GM04503 (cell line): Measurements from ENCODE around the gene FAM50A.

Source experiments
- DNase-seq: peaks from one replicate; pipeline ENCODE4 v3.0.0-alpha.2; 2012; ENCODE audit warnings: low read depth

The FAM50A gene

DNA sequence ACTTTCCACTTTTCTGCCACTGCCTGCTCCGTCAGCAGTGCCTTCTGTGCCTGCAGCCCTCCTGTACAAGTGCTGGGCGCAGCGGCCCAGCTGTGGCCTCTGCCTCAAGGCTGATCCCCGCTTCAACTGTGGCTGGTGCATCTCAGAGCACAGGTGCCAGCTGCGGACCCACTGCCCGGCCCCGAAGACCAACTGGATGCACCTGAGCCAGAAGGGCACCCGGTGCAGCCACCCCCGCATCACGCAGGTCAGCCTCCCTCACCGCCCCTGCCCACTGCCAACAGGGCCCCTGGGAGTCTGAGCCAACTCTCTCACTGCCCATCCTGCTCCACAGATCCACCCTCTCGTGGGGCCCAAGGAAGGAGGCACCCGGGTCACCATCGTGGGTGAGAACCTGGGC, 21.7 kb downstream of the FAM50A start:
- DNase-seq: no peak

DNA sequence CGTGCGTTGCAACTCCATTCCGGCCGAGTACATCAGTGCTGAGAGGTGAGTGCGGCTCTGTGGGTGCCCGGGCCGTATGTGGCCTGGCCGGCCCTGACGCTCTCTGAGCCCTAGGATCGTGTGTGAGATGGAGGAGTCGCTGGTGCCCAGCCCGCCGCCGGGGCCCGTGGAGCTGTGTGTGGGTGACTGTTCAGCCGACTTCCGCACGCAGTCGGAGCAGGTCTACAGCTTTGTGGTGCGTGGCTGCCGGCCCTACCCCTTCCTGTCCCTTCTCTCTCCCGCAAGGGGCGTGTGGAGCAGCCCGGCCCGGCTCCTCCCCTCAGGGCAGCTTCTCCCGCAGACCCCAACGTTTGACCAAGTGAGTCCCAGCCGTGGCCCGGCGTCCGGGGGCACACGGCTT, 22.1 kb downstream of the FAM50A start:
- no peak for DNase-seq

DNA sequence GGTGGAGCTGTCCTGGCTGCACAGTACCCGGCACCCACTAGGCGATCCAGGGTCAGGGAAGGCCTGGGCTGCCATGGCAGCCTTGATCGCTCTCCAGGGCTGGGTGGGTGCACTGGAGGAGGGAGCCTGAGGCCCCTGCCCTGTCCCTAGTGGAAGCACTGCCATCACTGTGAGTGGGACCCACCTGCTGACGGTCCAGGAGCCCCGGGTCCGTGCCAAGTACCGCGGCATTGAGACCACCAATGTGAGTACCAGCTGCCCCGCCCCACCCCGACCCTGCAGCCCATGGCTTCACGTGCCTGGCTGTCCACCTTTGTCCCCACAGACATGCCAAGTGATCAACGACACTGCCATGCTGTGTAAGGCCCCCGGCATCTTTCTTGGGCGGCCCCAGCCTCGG, 23.0 kb downstream of the FAM50A start:
- DNase-seq: no peak

DNA sequence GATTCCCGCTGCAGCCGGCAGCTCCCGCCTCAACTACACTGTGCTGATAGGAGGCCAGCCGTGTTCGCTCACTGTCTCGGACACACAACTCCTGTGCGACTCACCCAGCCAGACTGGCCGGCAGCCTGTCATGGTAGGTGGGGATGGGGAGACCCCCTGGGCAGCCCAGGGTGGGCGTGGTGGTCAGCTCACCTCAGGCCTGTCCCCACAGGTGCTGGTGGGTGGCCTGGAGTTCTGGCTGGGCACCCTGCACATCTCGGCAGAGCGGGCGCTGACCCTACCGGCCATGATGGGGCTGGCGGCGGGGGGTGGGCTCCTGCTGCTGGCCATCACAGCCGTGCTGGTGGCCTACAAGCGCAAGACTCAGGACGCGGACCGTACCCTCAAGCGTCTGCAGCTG, 23.6 kb downstream of the FAM50A start:
- no peak for DNase-seq

DNA sequence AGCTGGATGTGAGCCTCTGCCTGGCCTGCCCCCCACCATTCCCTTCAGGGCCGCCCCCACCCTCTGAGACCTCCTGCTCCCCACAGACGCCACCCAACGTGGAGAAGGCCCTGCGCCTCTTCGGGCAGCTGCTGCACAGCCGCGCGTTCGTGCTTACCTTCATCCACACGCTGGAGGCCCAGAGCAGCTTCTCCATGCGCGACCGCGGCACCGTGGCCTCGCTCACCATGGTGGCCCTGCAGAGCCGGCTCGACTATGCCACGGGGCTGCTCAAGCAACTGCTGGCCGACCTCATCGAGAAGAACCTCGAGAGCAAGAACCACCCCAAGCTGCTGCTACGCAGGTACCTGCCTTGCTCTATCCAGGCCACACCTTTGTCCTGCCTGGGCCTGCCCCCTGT, 24.3 kb downstream of the FAM50A start:
- no peak for DNase-seq

DNA sequence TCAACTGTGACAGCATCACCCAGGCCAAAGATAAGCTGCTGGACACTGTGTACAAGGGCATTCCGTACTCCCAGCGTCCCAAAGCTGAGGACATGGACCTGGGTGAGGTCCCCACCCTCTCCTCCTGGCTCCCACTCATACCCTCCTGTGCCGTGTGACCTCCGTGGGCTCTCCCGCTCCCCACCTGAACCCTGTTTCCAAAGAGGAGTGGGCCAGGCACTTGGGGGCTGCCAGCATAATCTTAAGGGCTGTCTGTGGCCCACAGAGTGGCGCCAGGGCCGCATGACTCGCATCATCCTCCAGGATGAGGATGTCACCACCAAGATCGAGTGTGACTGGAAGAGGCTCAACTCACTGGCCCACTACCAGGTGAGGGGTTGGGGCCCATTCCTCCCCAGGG, 25.2 kb downstream of the FAM50A start:
- no peak for DNase-seq

DNA sequence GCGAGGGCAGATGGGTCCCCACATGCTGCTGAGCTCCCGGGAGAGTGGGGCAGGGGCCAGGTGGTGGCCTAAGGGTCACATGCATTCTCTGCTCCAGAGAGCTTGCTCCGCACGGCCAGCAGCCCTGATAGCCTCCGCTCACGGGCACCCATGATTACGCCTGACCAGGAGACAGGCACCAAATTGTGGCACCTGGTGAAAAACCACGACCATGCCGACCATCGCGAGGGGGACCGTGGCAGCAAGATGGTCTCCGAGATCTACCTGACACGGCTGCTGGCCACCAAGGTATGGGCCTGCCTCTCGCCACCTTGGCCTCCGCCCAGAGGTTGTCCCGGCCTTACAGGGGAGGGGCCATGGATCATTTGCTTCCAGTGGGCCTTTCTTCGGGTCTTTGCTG, 25.9 kb downstream of the FAM50A start:
- no peak for DNase-seq

DNA sequence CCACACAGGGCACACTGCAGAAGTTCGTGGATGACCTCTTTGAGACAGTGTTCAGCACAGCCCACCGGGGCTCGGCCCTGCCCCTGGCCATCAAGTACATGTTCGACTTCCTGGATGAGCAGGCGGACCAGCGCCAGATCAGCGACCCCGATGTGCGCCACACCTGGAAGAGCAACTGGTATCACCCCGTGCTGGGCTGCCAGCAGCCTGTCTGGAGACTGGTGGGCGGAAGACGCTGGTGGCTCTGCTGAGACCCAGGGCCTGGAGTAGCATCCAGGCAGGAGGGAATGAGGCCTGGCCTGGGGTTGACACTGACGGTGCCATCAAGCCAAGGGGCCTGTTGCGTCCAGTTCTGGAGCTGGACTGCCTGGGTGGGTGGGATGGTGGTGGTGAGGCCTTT, 26.5 kb downstream of the FAM50A start:
- DNase-seq: no peak

DNA sequence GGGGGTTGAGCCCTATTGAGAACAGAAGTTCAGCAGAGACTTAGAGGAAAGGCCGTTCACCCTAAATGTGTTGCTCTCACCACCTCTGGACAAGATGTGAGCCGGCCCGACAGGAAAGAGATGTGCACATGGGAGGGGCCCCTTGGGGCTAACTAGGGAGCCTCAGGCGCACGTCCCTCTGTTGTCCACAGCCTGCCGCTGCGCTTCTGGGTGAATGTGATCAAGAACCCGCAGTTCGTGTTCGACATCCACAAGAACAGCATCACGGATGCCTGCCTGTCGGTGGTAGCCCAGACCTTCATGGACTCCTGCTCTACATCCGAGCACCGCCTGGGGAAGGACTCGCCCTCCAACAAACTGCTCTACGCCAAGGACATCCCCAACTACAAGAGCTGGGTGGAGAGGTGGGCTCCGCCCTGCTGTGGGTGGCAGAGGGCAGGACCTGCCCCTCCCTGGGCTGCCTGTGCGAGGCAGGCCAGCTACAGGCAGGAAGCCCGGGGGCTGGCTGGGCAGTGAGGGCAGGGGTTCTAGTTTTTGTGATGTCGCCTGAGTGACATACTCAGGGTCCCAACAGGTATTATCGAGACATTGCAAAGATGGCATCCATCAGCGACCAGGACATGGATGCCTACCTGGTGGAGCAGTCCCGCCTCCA, 27.1 kb downstream of the FAM50A start:
- DNase-seq: no peak

DNA sequence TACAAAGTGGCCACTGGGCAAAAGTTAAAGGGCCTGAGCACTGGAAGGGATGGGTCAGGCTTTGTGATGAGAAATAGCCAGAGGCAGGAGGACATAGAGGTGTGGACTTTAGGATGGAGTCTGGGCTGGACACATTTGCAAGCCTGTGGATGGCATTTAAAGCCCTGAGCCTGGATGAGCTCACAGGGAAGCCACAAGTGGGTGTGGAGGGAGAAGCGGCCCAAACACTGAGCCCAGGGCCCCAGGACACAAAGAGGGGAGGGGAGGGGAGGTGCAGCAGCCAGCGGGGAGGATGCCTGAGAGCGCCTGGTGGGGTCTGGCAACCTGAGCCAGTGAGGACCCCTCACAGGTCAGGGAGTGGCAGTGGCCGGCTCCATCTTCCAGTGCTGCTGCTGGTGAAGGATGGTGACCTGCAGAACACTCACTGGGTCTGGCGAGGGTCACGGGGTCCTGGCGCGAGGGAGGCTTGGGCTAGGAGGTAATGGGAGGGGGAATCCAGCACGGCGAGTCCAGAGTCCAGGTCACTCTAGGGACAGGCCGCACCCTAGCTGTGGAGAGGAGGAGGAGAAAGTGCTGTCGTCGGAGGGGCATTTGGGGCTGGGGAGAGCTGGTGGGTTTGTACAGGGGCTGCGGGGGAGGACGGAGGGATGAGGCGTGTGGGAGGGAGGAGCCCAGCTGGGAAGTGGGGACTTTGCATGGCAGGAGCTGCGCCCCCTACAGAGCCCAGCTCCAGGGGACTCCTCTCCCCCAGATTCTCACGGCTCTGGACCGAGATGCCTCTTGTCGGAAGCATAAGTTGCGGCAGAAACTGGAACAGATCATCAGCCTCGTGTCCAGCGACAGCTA, 28.1 kb downstream of the FAM50A start:
- DNase-seq: no peak

DNA sequence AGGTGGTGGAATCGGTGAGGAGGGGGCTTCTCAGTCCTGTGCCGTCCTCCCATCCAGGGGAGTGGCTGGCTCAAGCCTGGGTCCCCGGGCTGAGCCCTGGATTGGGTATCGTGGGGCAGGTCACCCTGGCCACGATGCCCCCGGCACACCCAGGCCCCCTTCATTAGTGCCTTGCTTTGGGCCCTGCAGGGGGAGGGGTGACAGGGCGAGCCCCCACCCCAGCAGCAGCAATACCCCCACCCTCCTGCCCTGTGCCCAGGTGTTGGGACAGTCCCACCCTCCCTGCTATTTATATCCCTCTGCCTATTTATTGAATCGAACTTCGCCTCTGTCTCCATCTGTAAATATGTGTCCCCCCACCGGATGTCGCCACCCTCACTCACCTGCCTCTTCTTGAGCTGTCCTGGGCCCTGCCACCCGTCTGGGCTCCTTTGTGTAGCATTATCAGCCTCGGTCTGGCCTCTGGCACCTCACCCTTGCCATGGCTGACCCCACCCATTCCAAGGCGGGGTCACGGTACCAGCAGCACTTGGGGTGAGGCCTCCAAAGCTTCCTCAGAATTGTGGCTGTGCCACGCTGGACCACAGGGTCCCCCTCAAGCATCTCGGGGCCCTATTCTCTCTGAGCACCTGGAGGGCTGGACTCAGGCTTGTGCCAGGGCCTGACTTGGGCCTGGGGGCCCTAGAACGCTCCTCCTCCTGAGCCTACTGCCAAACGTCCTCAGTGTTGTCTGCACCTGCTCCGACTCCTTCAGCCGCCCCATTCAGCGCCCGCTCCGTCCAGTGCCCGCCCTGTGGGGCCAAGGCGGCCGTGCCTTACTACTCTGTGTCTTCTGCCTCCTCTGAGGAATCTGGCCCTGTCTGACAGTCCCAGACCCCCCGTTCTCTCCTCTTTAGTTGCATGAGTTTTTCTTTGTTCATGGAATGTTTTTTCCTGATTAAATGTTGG, 29.0 kb downstream of the FAM50A start:
- no peak for DNase-seq

DNA sequence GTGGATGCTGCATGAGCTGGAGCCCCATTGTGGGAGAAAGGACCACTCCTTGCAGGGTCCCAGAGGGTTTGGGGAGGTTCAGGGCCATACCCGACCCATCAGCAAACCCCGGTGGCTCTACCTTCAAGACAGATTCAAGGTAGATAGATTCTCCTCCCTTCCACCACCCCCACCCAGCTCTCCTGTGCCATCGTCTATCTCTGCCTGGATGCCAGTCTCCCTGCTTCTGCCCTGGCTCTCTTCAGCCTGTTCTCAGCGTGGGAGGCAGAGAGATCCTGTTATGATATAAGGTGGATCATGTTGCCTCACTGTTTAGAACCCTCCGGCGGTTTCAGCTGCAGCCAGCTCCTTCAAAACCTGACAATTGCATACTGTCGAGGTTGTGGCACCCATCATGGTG, 29.7 kb downstream of the FAM50A start:
- DNase-seq: no peak

DNA sequence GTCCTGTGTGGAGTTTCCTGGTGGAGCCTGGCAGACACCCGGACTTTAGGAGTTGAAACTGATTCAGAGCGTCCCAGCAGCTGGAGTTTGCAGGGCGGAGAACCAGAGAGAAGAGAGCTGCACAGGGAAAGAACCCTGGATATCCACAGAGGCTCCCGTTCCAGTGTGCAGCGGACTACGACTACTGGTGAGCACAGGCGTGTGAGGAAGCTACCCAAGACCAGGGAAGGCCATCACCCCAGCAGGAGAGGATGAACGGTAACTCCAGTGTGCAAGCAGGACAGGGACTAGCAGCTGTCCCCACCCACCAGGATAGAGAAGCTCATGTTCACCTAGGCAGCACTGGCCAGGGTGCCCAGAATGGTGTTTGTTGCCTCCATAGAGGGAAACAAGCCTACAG, 32.9 kb downstream of the FAM50A start:
- DNase-seq: no peak

DNA sequence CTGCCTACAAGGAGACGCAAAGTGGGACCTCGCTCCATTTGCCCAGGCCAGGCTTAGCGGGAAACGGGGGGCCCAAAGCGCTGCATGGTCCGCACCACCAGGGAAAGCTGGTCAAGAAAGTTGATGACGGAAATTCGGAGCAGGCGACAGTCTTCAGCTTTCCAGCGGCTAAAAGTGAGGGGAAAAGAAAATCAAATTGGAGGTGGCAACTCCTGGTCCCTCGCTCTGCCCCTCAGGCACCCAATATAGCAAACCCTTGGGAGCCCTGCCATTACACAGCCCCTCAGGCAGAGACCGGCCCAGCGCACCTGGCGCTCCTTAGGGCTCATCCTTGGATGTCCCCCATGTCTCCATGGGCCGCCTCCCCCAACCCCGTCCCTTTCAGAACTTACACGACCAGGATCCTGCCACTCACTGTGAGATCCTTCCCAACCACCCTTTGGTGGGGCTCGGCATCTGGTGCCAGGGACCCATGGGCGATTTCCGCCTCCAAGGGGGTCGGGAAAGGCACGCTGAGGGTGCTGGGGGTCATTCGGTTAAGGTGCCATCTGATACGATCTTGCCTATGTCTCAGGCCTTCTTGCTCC, 34.0 kb downstream of the FAM50A start:
- DNase-seq: no peak

DNA sequence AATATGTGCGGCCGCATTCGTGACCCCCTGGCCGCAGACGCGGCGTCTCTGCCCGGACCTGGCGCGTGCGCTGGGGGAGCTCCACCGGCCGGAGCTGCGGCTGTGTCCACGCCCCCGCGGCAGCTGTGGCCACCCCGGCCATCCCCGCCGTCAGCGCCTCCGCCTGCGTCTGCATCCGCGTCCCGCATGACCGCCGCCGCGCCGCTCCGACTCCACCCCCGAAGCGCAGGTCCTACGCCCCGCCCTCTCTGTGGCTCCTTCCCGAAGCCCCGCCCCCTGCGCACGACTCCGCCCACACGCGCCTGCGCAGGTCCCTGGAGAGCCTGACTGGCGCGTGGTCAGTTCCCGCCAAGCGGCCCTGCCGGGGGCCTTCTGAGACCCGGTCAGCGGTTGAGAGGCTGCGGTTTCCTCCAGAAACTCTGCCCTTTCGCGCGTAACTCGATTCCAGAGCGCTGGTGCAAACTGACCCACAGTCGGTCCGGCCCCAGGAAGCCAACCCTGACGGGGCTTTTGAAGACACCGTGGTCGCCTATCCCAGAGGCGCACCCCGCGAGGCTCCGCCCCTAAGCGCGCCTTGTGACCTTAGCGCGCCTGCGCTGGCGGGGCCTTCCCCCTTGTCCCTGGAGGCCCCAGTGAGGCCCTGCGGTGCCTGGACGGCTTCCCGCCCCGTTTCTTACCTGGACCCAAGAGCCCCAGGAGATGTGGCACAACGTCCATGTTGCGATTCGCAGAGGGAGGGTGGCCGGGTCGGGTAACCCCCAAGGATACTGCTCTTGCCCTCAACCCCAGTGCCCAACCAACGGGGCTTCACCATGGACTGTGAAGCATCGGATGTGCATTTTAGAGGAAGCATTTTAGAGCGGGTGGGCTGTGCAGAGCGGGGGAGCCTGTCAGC, 35.0 kb downstream of the FAM50A start, which contains the start of gene LAGE3:
Gene LAGE3 (minus strand): TSS at position 554 of the 895 bp plus-strand sequence. CDS start 366 bp downstream, at position 188.
- DNase-seq: no peak

DNA sequence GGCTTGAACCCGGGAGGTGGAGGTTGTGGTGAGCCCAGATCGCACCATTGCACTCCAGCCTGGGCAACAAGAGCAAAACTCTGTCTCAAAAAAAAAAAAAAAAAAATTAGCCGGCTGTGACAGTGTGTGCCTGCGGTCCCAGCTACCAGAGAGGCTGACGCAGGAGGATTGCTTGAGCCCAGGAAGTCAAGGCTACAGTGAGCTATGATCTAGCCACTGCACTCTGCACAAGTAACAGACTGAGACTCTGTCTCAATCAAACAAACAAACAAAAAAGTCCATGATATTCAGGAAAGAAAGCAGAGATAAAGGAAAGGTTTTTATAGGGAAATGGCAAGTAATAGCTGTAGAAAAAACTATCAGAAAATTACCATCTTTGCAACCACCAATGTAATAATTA, 37.3 kb downstream of the FAM50A start:
- DNase-seq: no peak

DNA sequence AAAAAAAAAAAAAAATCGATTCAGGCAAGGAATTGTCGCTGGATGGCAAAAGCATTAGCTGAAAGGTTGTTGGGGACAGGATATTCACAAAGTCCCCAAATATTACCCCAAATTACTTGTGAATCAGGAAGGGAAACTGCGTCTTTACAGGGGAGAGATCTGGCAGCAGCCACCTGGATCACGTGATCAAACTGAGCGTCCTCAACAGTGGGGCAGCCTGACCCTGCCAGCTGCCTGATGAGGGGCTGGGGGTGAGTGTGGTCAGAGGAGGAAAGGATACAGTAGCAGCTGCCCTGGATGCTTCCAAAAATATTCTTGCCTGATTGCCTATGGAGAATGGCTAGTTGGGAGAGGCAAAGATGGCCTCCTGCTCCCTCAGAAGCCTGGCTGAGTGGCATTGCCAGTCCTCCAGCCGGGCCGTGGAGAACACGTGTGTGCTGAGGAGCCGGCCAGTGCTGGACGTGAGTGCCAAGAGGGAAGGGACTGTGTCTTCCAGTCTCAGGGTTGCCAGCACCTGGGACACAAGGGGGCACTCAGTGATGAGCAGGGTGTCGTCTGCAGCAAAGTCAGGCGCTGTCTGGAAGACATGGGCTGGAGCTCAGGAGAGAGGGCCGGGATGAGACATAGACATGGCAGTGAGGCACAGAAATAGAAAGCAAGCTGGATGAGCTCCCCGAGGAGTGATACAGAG, 38.1 kb downstream of the FAM50A start:
- DNase-seq: no peak

DNA sequence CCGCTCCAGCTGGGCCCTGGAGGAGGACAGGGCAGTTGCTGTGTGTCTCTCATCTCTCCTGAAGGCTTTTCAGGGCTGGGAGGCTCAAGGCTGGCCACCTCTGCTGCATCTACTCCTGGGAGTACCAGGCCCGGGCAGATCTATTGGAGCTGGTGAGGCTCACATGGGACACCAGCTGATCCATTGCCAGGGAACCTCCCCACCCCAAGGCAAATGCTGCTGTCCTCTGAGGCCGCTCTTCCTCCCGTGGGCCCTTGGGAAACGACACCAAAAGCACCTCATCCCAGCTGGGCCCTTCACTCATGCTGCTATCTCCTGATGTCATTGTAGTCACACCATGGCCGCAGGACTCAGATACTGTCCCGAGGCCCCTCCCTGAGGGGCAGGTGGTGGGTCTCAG, 38.8 kb downstream of the FAM50A start:
- no peak for DNase-seq

DNA sequence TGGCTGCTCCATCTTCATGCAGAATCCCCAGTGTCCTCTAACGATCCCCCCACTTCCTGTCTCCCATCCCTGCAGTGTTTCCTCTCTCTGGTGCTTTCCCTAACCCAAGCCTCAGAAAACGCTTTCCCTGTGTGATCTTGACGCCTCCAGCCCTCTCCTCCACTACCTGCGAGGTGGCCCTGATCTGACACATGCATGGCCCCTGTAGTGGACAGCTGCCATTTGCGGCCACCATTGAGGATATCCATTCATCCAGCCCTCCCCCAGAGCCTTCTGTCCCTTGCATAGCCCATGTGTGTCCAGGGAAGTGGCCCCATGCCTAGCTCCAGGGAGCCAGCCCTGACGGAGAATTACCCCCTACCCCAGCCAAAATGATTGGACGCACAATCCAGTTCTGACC, 39.4 kb downstream of the FAM50A start:
- DNase-seq: no peak
